ENCODE measurements around the gene SOX11. TPM values are rescaled to one million over a fixed set of nuclear protein-coding genes. Genes with fewer than 3 reads are reported as not detected.

SOX11 gene
- total RNA-seq, 4 donors from 2014 or later: not detected

DNA sequence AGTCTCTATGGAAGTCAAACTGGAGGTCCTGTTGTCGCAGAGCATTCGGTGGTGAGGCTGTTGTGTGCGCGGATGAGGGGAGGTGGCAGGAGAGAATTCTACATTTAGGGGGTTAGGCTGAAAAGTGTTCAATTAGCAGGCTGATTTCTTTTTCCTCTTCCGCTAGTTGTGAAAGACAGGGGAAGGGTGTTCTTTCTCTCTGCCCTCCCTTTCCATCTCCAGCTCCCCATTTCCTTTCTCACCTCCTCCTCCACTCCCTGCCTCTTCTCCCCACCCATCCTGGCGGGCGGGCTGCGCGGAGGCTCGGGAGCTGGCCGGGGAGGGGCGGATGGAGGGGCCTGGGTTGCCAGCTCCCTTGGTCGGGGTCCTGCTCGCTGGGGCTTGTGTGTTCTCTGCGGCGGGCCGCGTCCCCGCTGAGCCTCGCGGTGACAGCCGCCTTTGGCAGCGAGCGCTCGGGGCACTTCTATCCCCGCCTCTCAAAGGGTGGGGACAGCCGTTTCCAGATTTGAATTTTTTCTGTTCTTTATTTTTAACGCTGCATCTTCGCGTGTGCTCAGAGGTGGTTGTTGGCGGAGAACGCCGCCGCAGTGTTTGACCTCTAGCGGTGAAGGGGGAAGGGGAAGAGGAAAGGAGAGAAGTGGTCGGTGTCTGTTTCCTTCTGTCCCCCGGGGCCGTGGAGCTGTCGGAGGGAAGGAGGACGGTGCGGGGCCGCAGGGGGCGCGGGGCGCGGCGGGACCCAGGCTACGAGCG lies 3.6 kb downstream of the SOX11 start:
- Histone ChIP-seq H3K27me3 (peaks cover 57% of the 10 kb centered on the region), H3K4me1 (peaks cover 33 to 44% of the 10 kb centered on the region in 2 donors), H3K4me3 (replicated peaks in 1 of 3) (peak overlapping the region in 1 of 3 donors; percentile 18), H3K36me3 (no peaks in the 10 kb centered on the region), H3K27ac (no peak overlapping the region), H3K9me3 (no peaks in the 10 kb centered on the region)
- intact Hi-C loops (cut with DNase I): no loop called here
- no peak for DNase-seq
- no peak for TF ChIP-seq POLR2A (IDR thresholded peaks at IDR 0.05)
- TF ChIP-seq, protein P1, sequence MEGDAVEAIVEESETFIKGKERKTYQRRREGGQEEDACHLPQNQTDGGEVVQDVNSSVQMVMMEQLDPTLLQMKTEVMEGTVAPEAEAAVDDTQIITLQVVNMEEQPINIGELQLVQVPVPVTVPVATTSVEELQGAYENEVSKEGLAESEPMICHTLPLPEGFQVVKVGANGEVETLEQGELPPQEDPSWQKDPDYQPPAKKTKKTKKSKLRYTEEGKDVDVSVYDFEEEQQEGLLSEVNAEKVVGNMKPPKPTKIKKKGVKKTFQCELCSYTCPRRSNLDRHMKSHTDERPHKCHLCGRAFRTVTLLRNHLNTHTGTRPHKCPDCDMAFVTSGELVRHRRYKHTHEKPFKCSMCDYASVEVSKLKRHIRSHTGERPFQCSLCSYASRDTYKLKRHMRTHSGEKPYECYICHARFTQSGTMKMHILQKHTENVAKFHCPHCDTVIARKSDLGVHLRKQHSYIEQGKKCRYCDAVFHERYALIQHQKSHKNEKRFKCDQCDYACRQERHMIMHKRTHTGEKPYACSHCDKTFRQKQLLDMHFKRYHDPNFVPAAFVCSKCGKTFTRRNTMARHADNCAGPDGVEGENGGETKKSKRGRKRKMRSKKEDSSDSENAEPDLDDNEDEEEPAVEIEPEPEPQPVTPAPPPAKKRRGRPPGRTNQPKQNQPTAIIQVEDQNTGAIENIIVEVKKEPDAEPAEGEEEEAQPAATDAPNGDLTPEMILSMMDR (IDR thresholded peaks at IDR 0.05): no peak
- 6 to 8% methylated on average over 32 to 48 of the region's 49 CpGs for WGBS, 2 donors

DNA sequence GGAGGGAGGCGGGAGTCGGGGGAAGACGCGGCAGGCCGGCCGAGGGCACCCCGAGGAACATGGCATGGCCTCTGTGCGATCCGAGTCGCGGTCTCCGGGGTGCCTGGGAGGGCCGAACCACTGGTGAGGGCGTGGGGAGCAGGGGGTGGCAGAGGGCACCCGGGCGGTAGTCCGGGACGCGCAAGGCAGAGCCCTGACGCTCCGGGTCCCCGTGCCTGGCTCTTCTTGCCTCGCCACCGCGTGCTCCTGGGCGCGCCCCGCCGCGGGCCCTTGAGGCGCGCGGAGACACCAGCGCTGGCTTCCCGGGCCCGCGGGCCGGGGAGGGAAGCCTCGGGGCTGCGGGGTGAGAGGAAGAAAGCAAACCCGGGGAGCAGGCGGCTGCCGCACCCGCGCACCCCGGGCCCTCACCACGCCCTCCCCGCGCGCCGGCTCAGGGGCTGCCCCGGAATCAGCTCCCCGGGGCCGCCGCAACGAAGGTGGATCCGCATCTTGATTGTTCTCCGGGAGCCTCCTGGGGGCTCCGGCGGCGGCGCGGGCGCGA lies 4.3 kb downstream of the SOX11 start:
- Histone ChIP-seq H3K27me3 (peaks cover 57% of the 10 kb centered on the region), H3K4me1 (peaks cover 33 to 38% of the 10 kb centered on the region in 2 donors), H3K27ac (no peak overlapping the region)

DNA sequence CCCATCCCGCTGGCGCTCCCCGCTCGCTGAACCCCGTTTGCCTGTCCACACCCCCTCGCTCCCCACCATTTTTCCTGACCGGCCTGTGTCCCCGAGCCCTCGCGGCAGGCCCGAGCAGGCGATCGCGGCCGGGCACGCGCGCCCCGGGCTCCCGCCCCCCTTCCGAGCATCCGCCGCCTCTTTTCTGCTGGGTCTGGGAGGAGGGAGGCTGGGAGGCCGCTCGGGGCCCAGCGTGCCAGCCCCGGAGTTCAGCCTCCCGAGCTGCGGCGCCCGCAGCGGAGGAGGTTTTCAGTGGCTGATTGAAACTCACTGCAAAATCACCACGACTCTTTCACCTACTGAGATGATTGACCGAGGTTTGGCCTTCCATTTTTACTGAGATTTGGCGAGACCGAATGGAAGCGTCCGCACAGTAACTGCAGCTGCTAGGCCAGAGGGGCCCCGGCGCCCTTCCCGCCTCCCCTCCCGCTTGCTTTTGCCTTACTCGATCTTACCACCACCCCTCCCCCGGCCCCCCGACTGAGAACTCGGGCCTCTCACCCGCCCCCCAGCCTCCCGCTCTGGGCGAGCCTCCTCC lies 4.8 kb downstream of the SOX11 start:
- no peak for DNase-seq
- WGBS, 2 donors: 4 to 5% methylated on average over 20 to 32 of the region's 49 CpGs
- Histone ChIP-seq H3K36me3 (no peaks in the 10 kb centered on the region), H3K9me3 (no peaks in the 10 kb centered on the region), H3K27ac (no peak overlapping the region), H3K4me1 (peaks cover 33 to 35% of the 10 kb centered on the region in 2 donors), H3K27me3 (peaks cover 56% of the 10 kb centered on the region), H3K4me3 (replicated peaks in 1 of 3) (peak overlapping the region in 1 of 3 donors; percentile 18)
- intact Hi-C loops (cut with DNase I): no loop called here
- no peak for TF ChIP-seq POLR2A (IDR thresholded peaks at IDR 0.05)
- TF ChIP-seq, protein P1 (IDR thresholded peaks at IDR 0.05): no peak

More for the DNA sequence above, 4.3 kb downstream of the SOX11 start:
- no peaks in the 10 kb centered on the region for H3K36me3 ChIP-seq
- TF ChIP-seq, protein P1 (IDR thresholded peaks at IDR 0.05): no peak
- no peak for TF ChIP-seq POLR2A (IDR thresholded peaks at IDR 0.05)
- H3K9me3 ChIP-seq: no peaks in the 10 kb centered on the region
- peak overlapping the region in 1 of 3 donors; percentile 18 for H3K4me3 ChIP-seq (replicated peaks in 1 of 3)
- intact Hi-C loops (cut with DNase I): no loop called here
- no peak for DNase-seq
- WGBS, 2 donors: 1 to 2% methylated on average over 9 to 15 of the region's 65 CpGs

DNA sequence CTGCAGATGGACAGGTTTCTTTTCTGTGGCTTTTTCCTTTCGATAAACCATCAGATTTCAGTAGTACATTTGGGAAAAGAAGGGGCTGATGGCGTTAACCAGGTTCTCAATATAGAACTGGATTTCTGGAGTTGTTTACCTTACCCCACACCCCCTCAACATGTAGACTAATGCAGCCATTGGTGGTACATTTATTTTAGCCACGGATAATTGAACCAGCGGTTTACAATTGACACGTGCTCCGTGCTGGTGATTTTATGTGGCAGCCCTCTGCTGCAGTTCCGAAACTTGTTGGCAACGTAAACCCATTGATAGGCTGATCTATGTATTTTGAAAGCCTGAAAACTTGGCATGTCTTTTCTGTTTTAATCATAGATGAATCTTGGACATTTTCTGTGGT lies 5.4 kb downstream of the SOX11 start:
- WGBS, 2 donors: 65 to 73% methylated on average over 8 of the region's 8 CpGs
- Histone ChIP-seq H3K9me3 (no peaks in the 10 kb centered on the region), H3K4me3 (replicated peaks in 1 of 3) (no peak overlapping the region), H3K36me3 (no peaks in the 10 kb centered on the region), H3K27me3 (peaks cover 50% of the 10 kb centered on the region), H3K27ac (no peak overlapping the region), H3K4me1 (peaks cover 27 to 30% of the 10 kb centered on the region in 2 donors)
- DNase-seq: no peak
- intact Hi-C loops (cut with DNase I): no loop called here
- no peak for TF ChIP-seq POLR2A (IDR thresholded peaks at IDR 0.05)
- TF ChIP-seq, protein P1 (IDR thresholded peaks at IDR 0.05): no peak

DNA sequence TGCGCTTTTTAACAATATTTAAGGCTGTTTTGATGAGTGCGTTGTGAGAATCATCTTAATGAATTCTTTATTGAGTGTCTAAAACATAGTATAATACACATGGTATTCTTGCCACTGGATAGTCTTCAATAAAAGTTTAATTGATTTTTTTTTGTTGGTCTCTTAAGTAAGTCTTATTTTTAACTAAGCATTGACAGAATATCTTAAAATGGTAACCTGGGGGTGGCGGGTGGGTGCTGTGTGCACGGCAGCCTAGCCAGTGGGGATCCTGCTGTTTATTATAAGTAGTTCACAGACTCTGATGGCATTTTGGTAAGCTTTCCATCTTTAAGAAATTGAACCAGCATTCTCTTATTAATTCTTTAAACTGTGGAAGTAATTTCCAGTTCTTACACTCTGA lies 6.0 kb downstream of the SOX11 start:
- 95 to 97% methylated on average over 4 of the region's 4 CpGs for WGBS, 2 donors
- Histone ChIP-seq H3K4me3 (replicated peaks in 1 of 3) (no peak overlapping the region), H3K27me3 (peaks cover 46% of the 10 kb centered on the region), H3K4me1 (peaks cover 23 to 24% of the 10 kb centered on the region in 2 donors), H3K9me3 (no peaks in the 10 kb centered on the region), H3K27ac (no peak overlapping the region), H3K36me3 (no peaks in the 10 kb centered on the region)
- TF ChIP-seq, protein P1 (IDR thresholded peaks at IDR 0.05): no peak
- TF ChIP-seq POLR2A (IDR thresholded peaks at IDR 0.05): no peak
- intact Hi-C loops (cut with DNase I): no loop called here
- DNase-seq: no peak

Data from thyroid gland (tissue), 4 donors.